ENCODE data around the gene CLTCL1. TPM values are rescaled to one million over a fixed set of nuclear protein-coding genes. Genes with fewer than 3 reads are reported as not detected.

Gene CLTCL1
- total and polyA plus RNA-seq, 9 of the 15 experiments (the other 6 are each of a cell fraction or from before 2014, with no cell fraction given): 1.1 to 11.7 (median 5.0) TPM

- TF ChIP-seq UBTF (IDR thresholded peaks at IDR 0.05; ENCODE audit: borderline replicate concordance in 1 of 2, low read depth in 2 of 2, low read length in 2 of 2) (no peak), PHF8 (IDR thresholded peaks at IDR 0.05; ENCODE audit: borderline replicate concordance, low read length) (peak; percentile 95; the same call in 1 of the 2 replicates), NONO (IDR thresholded peaks at IDR 0.05; ENCODE audit: low read depth in 2 of 2, low read length in 1 of 2) (no peak), IRF9 (tag; IDR thresholded peaks at IDR 0.05) (no peak), ZNF280A (IDR thresholded peaks at IDR 0.05; ENCODE audit: low read depth, partially characterized antibody) (no peak), RBBP5 (IDR thresholded peaks at IDR 0.05; ENCODE audit: borderline replicate concordance, insufficient read depth, low read length, poor library complexity, severe bottlenecking) (peak; percentile 96), EP300 (IDR thresholded peaks at IDR 0.05; ENCODE audit: low read length) (0 out of 2 replicates have a peak, but pooled peaks have one; percentile 13), SPI1 (IDR thresholded peaks at IDR 0.05; ENCODE audit: borderline replicate concordance, low read depth, low read length) (no peak; the same call in 1 of the 2 replicates), BRD9 (IDR thresholded peaks at IDR 0.05; ENCODE audit: low read depth, partially characterized antibody) (no peak), GABPB2 (CRISPR knock-in tag; conservative IDR thresholded peaks at IDR 0.05) (no peak; the same call in 1 of the 2 replicates), CXXC5 (CRISPR knock-in tag; IDR thresholded peaks at IDR 0.05) (no peak), DMBX1 (CRISPR knock-in tag; IDR thresholded peaks at IDR 0.05; ENCODE audit: borderline replicate concordance) (peak; percentile 61; the same call in 1 of the 2 replicates), SMC3 (conservative IDR thresholded peaks at IDR 0.05; ENCODE audit: insufficient read depth, low read depth, low read length) (no peak), RREB1 (CRISPR knock-in tag; IDR thresholded peaks at IDR 0.05) (peak; percentile 40; the same call in 1 of the 2 replicates), JUNB (CRISPR knock-in tag; conservative IDR thresholded peaks at IDR 0.05) (peak; percentile 53; the same call in 1 of the 2 replicates)
These were observed 113.4 kb downstream of the CLTCL1 start (continued) for GRCh38 chr22:19178065-19178656.
